GM13976 (cell line): ENCODE measurements around the gene RBPJ.

Experiments used
- DNase-seq: peaks from one replicate; pipeline ENCODE4 v3.0.0; 2012; ENCODE audit warnings: low spot score
- CTCF ChIP-seq: IDR thresholded peaks from 2 replicates; pipeline ENCODE4 v1.5.1; 2012; ENCODE audit warnings: borderline replicate concordance, mild to moderate bottlenecking; ENCODE audit not compliant: insufficient read depth; ENCODE audit errors: extremely low read depth, missing control alignments, control extremely low read depth
- in situ Hi-C: fragments of 300-500 bp; cut with MboI; formaldehyde crosslinking; loops from one replicate; pipeline ENCODE4 v1.12.0; 2022; ENCODE audit warnings: low sequenced_read_pairs, mixed read lengths, inconsistent platforms; ENCODE audit not compliant: unreplicated experiment

The RBPJ gene

GRCh38 chr4:26299254-26299882 lies 21.4 kb upstream of the RBPJ start:
- DNase-seq, result peak; percentile 48
- TF ChIP-seq CTCF, result no peak
- in situ Hi-C loops, result no loop called here

- in situ Hi-C loops, result no loop called here
- TF ChIP-seq CTCF, result no peak
These were observed 20.2 kb upstream of the RBPJ start for GRCh38 chr4:26300314-26301307.

GRCh38 chr4:26302031-26302899 lies 18.5 kb upstream of the RBPJ start:
- TF ChIP-seq CTCF, result no peak
- DNase-seq, result no peak
- in situ Hi-C loops, result no loop called here

More at GRCh38 chr4:26300314-26301307, 20.2 kb upstream of the RBPJ start:
- DNase-seq, result no peak

DNA sequence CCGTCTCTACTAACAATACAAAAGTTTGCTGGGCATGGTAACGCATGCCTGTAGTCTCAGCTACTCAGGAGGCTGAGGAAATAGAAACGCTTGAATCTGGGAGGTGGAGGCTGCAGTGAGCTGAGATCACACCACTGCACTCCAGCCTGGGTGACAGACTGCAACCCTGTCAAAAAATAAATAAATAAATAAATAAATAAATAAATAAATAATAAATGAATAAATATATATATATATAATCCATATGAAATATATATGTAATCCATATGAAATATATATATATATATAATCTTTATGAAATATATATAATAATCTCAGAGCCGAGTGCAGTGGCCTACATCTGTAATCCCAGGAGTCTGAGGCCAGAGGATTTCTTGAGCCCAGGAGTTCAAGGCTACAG lies 17.8 kb upstream of the RBPJ start:
- in situ Hi-C loops, result no loop called here
- TF ChIP-seq CTCF, result no peak
- DNase-seq, result no peak

- no peak for TF ChIP-seq CTCF
- peak; percentile 33 for DNase-seq
- in situ Hi-C loops, result no loop called here
These were observed 13.6 kb upstream of the RBPJ start for GRCh38 chr4:26307037-26307800.
